ENCODE measurements around the gene NDUFA13.

The NDUFA13 gene

DNA sequence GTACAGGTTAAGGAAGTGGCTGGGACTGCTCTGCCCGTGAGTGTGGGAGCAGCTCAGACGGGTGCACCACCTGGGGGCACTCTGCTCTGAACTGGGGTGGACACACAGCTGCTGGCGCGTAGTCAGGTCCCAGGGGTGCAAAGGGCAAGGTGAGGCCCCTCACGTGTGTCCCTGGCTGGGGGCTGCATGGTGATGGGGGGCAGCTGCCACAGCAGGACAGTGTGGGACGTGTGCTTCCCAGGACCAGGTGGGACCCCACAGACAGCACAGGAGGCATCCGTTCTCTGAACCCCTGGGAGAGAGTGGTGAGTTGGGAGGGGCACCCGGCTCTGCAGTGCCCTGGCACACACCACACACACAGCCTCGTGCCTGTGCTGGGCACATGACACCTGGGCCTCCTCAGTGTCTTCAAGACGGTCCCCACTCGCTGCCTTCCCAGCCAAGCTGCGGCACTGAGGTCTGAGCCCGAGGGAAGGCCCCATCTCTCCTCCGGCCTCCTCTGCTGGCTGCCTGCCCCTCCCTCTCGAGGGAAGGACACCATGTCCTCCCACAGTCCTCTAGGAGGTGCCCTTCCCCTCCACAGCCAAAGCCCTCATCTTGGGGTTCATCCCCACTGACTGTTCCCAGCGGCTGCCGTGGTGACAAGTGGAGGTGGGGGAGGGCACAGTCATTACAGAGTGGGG lies 46.8 kb downstream of the NDUFA13 start:
- Histone ChIP-seq H3K27me3 (replicated peaks; ENCODE audit: insufficient read depth, low read length) (peaks cover 18% of the 10 kb centered on the region), H3F3A (ENCODE audit: insufficient read depth, low read length) (no peaks in the 10 kb centered on the region), H3K9ac (ENCODE audit: low read length) (no peak overlapping the region), H4K20me1 (ENCODE audit: insufficient read depth, low read length) (no peaks in the 10 kb centered on the region), H2AFZ (ENCODE audit: low read length) (no peak overlapping the region), H3K36me3 (replicated peaks; ENCODE audit: insufficient read depth, low read length) (no peaks in the 10 kb centered on the region), H3K4me2 (ENCODE audit: low read depth, low read length) (no peak overlapping the region), H3K4me1 (ENCODE audit: low read length) (no peaks in the 10 kb centered on the region), H3K4me3 (ENCODE audit: low read length) (no peak overlapping the region), H3K79me2 (ENCODE audit: low read length) (no peaks in the 10 kb centered on the region), H3K27ac (ENCODE audit: low read length) (no peak overlapping the region), H3K9me2 (replicated peaks; ENCODE audit: insufficient read depth, low read length) (no peaks in the 10 kb centered on the region), H3K9me3 (replicated peaks; ENCODE audit: insufficient read depth, low read length) (no peaks in the 10 kb centered on the region)
- TF ChIP-seq EZH2phosphoT487 (IDR thresholded peaks at IDR 0.05; ENCODE audit: low read length), result no peak
- no peak for TF ChIP-seq EZH2 (optimal IDR thresholded peaks at IDR 0.05; ENCODE audit: low read depth, low read length)
- TF ChIP-seq, protein P1, sequence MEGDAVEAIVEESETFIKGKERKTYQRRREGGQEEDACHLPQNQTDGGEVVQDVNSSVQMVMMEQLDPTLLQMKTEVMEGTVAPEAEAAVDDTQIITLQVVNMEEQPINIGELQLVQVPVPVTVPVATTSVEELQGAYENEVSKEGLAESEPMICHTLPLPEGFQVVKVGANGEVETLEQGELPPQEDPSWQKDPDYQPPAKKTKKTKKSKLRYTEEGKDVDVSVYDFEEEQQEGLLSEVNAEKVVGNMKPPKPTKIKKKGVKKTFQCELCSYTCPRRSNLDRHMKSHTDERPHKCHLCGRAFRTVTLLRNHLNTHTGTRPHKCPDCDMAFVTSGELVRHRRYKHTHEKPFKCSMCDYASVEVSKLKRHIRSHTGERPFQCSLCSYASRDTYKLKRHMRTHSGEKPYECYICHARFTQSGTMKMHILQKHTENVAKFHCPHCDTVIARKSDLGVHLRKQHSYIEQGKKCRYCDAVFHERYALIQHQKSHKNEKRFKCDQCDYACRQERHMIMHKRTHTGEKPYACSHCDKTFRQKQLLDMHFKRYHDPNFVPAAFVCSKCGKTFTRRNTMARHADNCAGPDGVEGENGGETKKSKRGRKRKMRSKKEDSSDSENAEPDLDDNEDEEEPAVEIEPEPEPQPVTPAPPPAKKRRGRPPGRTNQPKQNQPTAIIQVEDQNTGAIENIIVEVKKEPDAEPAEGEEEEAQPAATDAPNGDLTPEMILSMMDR (IDR thresholded peaks at IDR 0.05; ENCODE audit: low read length), result no peak
- DNase-seq, result no peak

DNA sequence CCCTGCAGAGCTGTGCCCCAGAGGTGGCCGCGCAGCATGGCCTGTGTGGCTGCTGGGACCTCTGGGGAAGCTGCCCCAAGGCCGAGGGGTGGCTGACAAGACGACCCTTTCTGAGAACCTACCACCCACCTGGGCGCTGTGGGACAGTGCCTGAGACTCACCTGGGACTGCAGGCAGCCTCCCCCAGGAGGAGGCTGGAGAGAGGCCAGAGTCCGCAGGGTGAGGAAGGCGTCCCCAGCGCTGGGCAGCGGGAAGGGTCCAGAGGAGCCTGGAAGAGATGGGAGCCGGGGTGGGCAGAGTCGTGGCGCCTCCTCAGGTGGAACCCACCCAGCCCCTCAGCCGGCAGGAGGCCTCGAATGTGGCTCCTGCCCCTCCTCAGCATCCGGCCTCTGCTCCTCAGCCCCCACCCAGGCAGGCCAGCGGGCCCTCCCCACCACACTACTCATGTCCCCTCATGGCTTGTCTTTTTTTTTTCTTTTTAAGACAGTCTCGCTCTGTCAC lies 47.4 kb downstream of the NDUFA13 start:
- no peaks in the 10 kb centered on the region for H4K20me1 ChIP-seq (ENCODE audit: insufficient read depth, low read length)
- H3K9me2 ChIP-seq (replicated peaks; ENCODE audit: insufficient read depth, low read length), result no peaks in the 10 kb centered on the region
- no peaks in the 10 kb centered on the region for H3K9me3 ChIP-seq (replicated peaks; ENCODE audit: insufficient read depth, low read length)
- H3K79me2 ChIP-seq (ENCODE audit: low read length), result no peaks in the 10 kb centered on the region
- DNase-seq, result no peak
- no peak overlapping the region for H3K9ac ChIP-seq (ENCODE audit: low read length)
- H3K4me1 ChIP-seq (ENCODE audit: low read length), result no peaks in the 10 kb centered on the region
- H3K4me2 ChIP-seq (ENCODE audit: low read depth, low read length), result no peak overlapping the region
- no peak overlapping the region for H2AFZ ChIP-seq (ENCODE audit: low read length)
- peaks cover 15% of the 10 kb centered on the region for H3K27me3 ChIP-seq (replicated peaks; ENCODE audit: insufficient read depth, low read length)
- no peaks in the 10 kb centered on the region for H3F3A ChIP-seq (ENCODE audit: insufficient read depth, low read length)
- TF ChIP-seq, protein P1 (IDR thresholded peaks at IDR 0.05; ENCODE audit: low read length), result no peak
- no peak for TF ChIP-seq EZH2phosphoT487 (IDR thresholded peaks at IDR 0.05; ENCODE audit: low read length)
- TF ChIP-seq EZH2 (optimal IDR thresholded peaks at IDR 0.05; ENCODE audit: low read depth, low read length), result no peak
- no peaks in the 10 kb centered on the region for H3K36me3 ChIP-seq (replicated peaks; ENCODE audit: insufficient read depth, low read length)
- no peak overlapping the region for H3K4me3 ChIP-seq (ENCODE audit: low read length)
- no peak overlapping the region for H3K27ac ChIP-seq (ENCODE audit: low read length)

DNA sequence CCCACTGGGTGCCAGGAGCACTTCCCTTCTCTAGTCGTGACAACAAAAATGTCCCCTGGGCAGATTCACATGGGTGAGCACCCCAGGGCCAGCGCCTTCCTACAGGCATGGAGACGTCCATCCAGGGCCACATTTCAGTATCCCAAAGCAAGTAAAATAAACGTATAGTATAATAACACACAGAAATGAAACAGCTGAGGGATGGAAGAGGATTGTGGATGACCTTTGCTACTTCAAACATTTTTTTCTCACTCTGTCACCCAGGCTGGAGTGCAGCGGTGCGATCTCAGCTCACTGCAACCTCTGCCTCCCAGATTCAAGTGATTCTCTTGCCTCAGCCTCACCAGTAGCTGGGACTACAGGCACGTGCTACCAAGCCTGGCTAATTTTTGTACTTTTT lies 50.3 kb downstream of the NDUFA13 start:
- H4K20me1 ChIP-seq (ENCODE audit: insufficient read depth, low read length), result no peaks in the 10 kb centered on the region
- no peaks in the 10 kb centered on the region for H3K9me2 ChIP-seq (replicated peaks; ENCODE audit: insufficient read depth, low read length)
- H3K27ac ChIP-seq (ENCODE audit: low read length), result no peak overlapping the region
- H3K79me2 ChIP-seq (ENCODE audit: low read length), result no peaks in the 10 kb centered on the region
- no peaks in the 10 kb centered on the region for H3K4me1 ChIP-seq (ENCODE audit: low read length)
- H3K9me3 ChIP-seq (replicated peaks; ENCODE audit: insufficient read depth, low read length), result no peaks in the 10 kb centered on the region
- no peaks in the 10 kb centered on the region for H3K36me3 ChIP-seq (replicated peaks; ENCODE audit: insufficient read depth, low read length)
- H3K4me2 ChIP-seq (ENCODE audit: low read depth, low read length), result no peak overlapping the region
- H2AFZ ChIP-seq (ENCODE audit: low read length), result no peak overlapping the region
- H3F3A ChIP-seq (ENCODE audit: insufficient read depth, low read length), result no peaks in the 10 kb centered on the region
- DNase-seq, result no peak
- TF ChIP-seq, protein P1 (IDR thresholded peaks at IDR 0.05; ENCODE audit: low read length), result no peak
- no peak for TF ChIP-seq EZH2 (optimal IDR thresholded peaks at IDR 0.05; ENCODE audit: low read depth, low read length)
- no peak for TF ChIP-seq EZH2phosphoT487 (IDR thresholded peaks at IDR 0.05; ENCODE audit: low read length)
- peaks cover 9% of the 10 kb centered on the region for H3K27me3 ChIP-seq (replicated peaks; ENCODE audit: insufficient read depth, low read length)
- no peak overlapping the region for H3K4me3 ChIP-seq (ENCODE audit: low read length)
- H3K9ac ChIP-seq (ENCODE audit: low read length), result no peak overlapping the region
